HG03354 (cell line): ENCODE results near the gene CHMP1B.

Experiments
- ATAC-seq: cut with Tn5 transposase; IDR thresholded peaks from one replicate; pipeline ENCODE4 v1.9.1; 2021; ENCODE audit warnings: mild to moderate bottlenecking; ENCODE audit not compliant: unreplicated experiment, poor library complexity, severe bottlenecking

The CHMP1B gene

GRCh38 chr18:11865071-11865470, 13.9 kb downstream of the CHMP1B start:
- no peak for ATAC-seq

- ATAC-seq: no peak
These were observed 15.1 kb downstream of the CHMP1B start for GRCh38 chr18:11866329-11866728.

DNA sequence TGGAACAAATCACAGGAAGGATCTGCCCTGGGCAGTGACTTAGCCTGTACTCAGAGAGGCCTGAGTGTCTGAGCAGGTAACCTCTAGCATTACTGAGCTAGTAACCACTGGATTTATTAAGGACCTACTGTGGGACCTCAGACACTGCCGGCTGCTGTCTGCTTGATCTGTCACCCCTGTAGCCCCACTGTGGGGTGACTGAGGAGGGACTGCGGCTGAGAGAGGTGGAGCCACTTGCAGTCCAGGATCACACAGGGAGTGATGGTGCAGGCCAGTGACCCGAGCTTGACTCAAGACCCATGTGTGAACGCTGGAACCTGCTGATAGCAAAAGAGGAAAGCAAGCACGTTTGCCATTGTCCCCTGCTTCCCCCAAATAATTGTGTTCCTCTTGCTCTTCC, 15.6 kb downstream of the CHMP1B start:
- ATAC-seq: no peak

DNA sequence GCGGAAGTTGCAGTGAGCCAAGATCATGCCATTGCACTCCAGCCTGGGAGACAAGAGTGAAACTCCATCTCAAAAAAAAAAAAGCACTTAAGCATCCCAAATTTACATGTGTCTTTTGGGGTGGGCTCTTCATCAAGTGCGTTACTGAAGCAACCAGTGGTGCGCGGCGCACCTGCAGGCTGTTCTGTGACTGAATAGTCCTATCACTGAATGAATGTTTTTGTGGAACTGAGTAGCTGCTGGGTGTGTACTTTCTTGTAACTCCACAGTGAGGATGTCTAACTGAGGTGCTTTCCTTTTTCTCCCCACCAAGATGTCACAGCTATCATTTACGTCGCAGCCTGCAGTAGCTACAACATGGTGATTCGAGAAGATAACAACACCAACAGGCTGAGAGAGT, 17.0 kb downstream of the CHMP1B start:
- no peak for ATAC-seq

GRCh38 chr18:11871501-11871900, 20.3 kb downstream of the CHMP1B start:
- ATAC-seq: no peak

- no peak for ATAC-seq
These were observed 21.4 kb downstream of the CHMP1B start for GRCh38 chr18:11872479-11873136.

GRCh38 chr18:11873670-11874340, 22.6 kb downstream of the CHMP1B start:
- no peak for ATAC-seq

DNA sequence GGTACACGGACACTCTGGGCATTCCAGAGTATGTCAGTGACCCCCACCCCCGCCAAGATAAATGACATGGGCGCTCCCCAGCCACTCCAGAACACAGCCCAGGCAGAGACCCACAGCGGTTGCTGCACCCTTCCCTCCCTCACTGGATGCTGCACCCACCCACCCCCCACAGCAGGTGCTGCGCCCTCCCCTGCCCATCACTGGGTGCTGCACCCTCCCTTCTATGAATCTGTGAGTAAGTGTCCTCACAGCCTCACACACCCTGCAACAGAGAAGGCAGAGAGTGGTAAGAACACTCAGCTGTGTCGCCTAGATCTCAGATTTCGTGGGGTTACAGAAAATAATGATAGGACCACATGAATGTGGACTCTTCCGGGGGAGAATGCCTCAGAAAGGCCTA, 23.5 kb downstream of the CHMP1B start:
- no peak for ATAC-seq

DNA sequence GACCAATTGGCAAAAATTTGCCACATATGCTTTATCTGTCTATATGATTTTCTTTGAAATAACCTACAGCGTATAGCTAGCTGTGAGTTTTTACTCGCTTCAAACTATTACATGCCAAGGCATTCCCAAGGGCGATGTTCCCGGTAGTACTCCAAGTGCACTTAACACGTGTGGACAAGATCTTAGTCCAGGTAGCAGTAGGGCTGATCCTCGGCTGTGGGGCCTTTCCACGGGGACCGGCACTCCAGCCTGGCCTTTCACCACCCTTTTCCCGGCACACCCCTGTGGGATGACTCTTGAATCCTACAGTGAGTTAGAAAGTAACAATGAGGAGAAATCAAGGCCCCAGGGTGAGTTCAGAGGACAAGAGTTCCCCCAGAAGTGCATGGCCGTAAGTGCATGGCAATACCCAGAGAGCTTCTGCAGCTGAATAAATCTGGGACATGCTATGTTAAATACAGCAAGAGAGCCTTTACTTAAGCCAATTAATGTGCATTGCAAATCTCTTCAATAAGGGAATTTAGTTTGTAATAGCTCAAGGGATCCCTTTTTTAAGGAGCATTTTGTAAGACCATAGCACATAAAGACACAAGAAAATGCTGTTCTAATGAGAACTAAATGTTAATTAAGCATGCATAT, 26.4 kb downstream of the CHMP1B start:
- no peak for ATAC-seq

GRCh38 chr18:11880586-11881304, 29.5 kb downstream of the CHMP1B start:
- ATAC-seq: no peak

GRCh38 chr18:11882636-11883035, 31.4 kb downstream of the CHMP1B start:
- ATAC-seq: no peak

DNA sequence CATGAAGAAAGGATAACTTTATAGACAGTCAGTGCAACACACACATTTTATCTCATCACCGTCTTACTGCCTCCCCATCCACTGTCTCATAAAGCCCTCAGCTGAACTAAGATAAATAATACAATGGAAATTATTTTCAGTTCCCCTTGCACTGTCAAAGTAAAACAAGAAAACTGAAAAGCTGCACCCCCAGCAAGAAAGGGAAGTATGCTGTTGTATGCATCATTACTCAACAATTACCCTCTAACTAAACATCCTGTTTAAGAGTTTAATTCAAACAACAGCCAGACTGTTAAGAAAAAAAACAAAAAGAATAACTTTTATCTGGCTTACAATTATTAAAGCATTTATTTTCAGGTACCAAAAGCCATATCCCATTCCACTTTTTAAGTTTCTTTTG, 31.9 kb downstream of the CHMP1B start:
- ATAC-seq: peak; percentile 88

DNA sequence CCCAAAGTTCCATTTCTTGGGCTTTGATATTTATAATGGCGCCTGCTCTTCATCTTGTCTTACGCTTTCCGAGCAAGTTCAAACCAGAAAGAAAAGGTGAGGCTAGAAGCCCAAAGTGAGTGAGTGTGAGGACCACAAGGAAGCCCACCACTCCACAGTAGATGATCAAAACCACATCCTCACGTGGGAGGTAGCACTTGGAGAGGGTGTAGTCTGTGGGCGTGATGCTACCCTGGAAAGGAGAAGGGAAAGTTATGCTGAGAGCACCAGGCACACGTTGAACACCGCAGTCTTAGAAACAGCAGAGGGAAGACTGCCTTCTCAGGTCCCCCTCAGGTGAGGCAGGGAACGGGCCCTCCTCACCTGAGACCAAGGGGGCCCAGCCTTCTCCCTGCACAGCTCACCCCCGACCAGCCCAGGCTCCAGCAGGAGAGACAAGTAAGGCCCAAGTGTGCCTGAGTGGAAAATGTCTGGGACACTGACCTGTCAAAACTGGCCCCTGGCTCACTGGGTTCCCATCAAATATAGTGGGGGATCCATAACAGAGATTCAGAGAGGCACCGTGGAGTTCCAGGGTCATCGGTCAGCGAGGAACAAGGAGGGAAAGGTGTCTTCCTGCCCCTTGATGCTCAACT, 33.3 kb downstream of the CHMP1B start:
- no peak for ATAC-seq

DNA sequence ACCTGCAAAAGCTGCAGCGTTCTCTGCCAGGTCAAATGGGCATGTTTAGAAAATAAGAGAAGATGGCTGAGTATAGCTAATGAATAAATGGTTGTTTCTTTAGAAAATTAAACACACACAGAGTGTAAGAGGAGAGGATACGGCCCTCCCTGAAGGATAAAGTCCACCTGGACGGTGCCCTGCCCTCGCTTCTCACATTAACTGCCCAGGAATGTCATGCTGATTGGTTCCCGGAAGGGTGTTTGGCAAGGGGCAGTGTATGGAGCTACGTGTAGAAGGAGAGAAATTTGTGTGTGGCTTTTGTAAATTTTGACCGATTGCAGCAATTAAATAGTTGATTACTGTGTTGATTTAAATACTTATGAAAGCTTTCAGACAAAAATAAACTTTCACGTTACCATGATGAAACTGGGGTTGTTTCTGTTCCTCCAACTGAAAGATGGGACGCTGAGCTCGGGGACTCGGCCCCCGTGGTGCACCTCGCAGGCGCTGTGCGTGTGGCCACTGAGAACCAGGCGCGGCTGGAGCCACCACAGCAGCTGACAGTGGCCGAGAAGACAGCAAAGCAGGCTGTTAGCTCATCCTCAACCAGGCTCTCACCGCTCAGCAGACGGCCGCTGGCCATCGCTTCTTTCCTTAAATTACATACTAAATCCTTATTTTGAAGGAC, 34.2 kb downstream of the CHMP1B start:
- no peak for ATAC-seq

GRCh38 chr18:11886577-11887110, 35.4 kb downstream of the CHMP1B start:
- ATAC-seq: no peak

DNA sequence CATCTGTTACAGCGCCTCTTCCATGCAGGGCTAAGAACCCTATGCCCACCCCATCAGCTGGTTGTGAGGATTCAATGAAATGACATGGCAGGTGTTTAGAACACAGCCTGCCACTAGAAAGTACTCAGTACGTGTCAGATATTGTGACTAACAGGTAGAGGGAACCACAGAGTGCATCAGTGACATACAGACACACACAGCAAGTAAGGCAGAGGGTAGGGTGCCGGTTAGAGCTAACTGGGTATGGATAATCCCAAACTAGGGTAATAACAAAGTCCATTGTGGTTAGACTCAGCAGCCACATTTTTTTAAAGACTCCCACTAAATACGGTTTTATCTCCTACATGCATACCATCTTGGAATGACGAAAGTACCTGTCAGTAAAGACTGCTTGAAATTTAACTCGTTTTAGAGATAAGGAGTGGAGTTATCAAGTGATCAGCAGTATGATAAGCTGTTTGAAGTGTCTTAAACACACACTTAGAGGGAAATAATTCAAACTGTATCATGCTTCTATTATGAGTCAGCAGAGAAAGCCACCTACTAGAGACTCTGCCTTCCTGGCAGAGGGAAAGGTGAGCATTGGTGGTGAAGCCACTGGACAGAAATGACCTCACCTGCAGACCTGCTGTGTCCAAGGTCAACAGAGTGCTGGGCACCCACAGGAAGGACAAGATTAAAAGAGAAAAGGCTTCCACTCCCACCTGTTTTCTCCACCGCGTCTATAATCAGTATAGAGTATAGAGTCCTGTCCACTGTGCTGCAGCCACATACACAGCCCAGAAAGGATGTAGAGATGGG, 36.3 kb downstream of the CHMP1B start:
- ATAC-seq: no peak

DNA sequence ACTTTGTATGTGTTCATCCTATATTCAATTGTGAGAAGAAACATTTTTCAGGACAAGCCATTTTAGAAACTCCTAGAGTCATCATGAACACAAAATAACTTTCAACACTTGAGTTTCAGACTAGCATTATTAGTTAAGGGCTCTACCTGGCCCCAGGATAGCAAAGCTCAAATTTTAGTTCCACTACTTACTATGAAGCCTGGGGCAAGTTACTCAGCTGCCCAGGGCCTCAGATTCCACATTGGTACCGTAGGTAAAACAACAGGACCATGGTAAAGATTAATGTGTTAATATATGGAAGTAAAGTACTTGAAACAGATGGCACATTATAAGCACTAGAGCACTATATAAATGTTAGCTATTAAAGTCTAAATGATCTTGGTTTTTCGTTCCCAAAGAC, 37.5 kb downstream of the CHMP1B start:
- no peak for ATAC-seq

DNA sequence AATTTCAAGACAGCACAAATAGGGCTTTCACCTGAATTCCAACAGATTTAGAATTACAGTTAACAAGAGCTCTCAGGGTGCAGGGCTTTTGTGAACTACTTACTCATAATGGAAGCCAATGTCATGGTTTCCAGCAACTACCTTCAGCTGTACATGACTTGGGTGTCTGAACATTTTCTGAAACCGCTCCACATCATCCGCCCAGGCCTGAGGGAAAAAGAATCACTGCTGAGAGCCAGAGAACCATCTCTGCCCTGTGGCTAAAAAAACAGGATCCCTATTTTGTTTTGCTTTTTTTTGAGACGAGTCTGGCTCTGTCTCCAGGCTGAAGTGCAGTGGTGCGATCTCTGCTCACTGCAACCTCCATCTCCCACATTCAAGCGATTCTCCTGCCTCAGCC, 38.1 kb downstream of the CHMP1B start:
- no peak for ATAC-seq

GRCh38 chr18:11891737-11892136, 40.5 kb downstream of the CHMP1B start:
- no peak for ATAC-seq
